Keratinocyte (primary cell): ENCODE results near the gene CCL17. TPM values are rescaled to one million over a fixed set of nuclear protein-coding genes. Genes with fewer than 3 reads are reported as not detected.

Source experiments
- DNase-seq: peaks from one replicate; pipeline ENCODE4 v3.0.0-alpha.2; 2011; ENCODE audit warnings: low read depth, missing footprints, low spot score
- FAIRE-seq: peaks from 2 replicates; lab custom pipeline; 2011; peaks lifted over from hg19 to GRCh38; lab: Jason Lieb, UNC
- H2AFZ ChIP-seq: 2 replicates; pipeline ENCODE4 v1.6.0; 2012; ENCODE audit warnings: low read length, control low read depth, inconsistent platforms; ENCODE audit not compliant: control insufficient read depth
- H3K27ac ChIP-seq: 2 replicates; pipeline ENCODE4 v1.5.1; 2011; ENCODE audit warnings: low read length; ENCODE audit not compliant: control insufficient read depth, insufficient read depth
- H3K27me3 ChIP-seq: 3 replicates; pipeline ENCODE4 v1.6.0; 2011; ENCODE audit warnings: low read length; ENCODE audit not compliant: control insufficient read depth, insufficient read depth; ENCODE audit errors: extremely low read depth
- H3K36me3 ChIP-seq, 2 experiments: 2 replicates in 1 of 2; 3 replicates in 1 of 2; pipeline ENCODE4 v1.5.1; 2011; ENCODE audit warnings: low read length in 2 of 2, mild to moderate bottlenecking in 1 of 2; ENCODE audit not compliant: control insufficient read depth in 2 of 2, insufficient read depth in 2 of 2; ENCODE audit errors: extremely low read depth in 1 of 2
- H3K4me1 ChIP-seq: 3 replicates; pipeline ENCODE4 v1.5.1; 2011; ENCODE audit warnings: low read length; ENCODE audit not compliant: control insufficient read depth, insufficient read depth; ENCODE audit errors: extremely low read depth
- H3K4me2 ChIP-seq: 3 replicates; pipeline ENCODE4 v1.6.0; 2011; ENCODE audit warnings: low read depth, low read length; ENCODE audit not compliant: control insufficient read depth, insufficient read depth; ENCODE audit errors: extremely low read depth
- H3K4me3 ChIP-seq, 3 experiments: fragments of 200-600 bp in 1 of 3; sonication (generic) in 1 of 3; 2 replicates in 2 of 3; 3 replicates in 1 of 3; pipeline ENCODE4 v1.5.1; 2011 to 2016; ENCODE audit warnings: low read length in 3 of 3, mild to moderate bottlenecking in 3 of 3, control low read depth in 2 of 3, inconsistent platforms in 1 of 3, low read depth in 1 of 3, mixed read lengths in 1 of 3, mixed run types in 1 of 3, moderate library complexity in 1 of 3; ENCODE audit not compliant: control insufficient read depth in 2 of 3, insufficient read depth in 2 of 3; ENCODE audit errors: extremely low read depth in 1 of 3
- H3K79me2 ChIP-seq: 2 replicates; pipeline ENCODE4 v1.6.0; 2012; ENCODE audit warnings: low read length; ENCODE audit not compliant: control insufficient read depth, insufficient read depth
- H3K9ac ChIP-seq: 3 replicates; pipeline ENCODE4 v1.6.0; 2011; ENCODE audit warnings: low read length; ENCODE audit not compliant: control insufficient read depth, insufficient read depth; ENCODE audit errors: extremely low read depth
- H3K9me1 ChIP-seq: 3 replicates; pipeline ENCODE4 v1.6.0; 2011; ENCODE audit warnings: low read length; ENCODE audit not compliant: control insufficient read depth, insufficient read depth; ENCODE audit errors: extremely low read depth
- H3K9me3 ChIP-seq: 2 replicates; pipeline ENCODE4 v1.5.1; 2012; ENCODE audit warnings: low read depth, low read length; ENCODE audit not compliant: control insufficient read depth
- H4K20me1 ChIP-seq: 3 replicates; pipeline ENCODE4 v1.6.0; 2011; ENCODE audit warnings: low read length; ENCODE audit not compliant: control insufficient read depth, insufficient read depth; ENCODE audit errors: extremely low read depth
- CTCF ChIP-seq, 3 experiments: IDR thresholded peaks in 1 of 3; conservative IDR thresholded peaks in 1 of 3; optimal IDR thresholded peaks in 1 of 3; 2 replicates in 2 of 3; 3 replicates in 1 of 3; pipeline versions ENCODE3 to v1.5.1; 2011; ENCODE audit warnings: low read length in 3 of 3, mild to moderate bottlenecking in 3 of 3, moderate library complexity in 2 of 3, control low read depth in 1 of 3, inconsistent platforms in 1 of 3; ENCODE audit not compliant: insufficient read depth in 2 of 3; ENCODE audit errors: extremely low read depth in 1 of 3
- EZH2 ChIP-seq: IDR thresholded peaks from one replicate; pipeline ENCODE4 v1.6.1; 2012; ENCODE audit warnings: inconsistent platforms, mild to moderate bottlenecking, low read length, moderate library complexity
- dilution Hi-C: fragments of 300-500 bp; cut with MboI; formaldehyde crosslinking; loops from one replicate; pipeline ENCODE4 v1.7.0; 2020; ENCODE audit warnings: low sequenced_read_pairs; ENCODE audit not compliant: extremely low pct_ligation_motif_present
- polyA plus RNA-seq, 5 experiments: library from polyadenylated mRNA; depleted of rRNA in 3 of 5; stranded (reverse) in 3 of 5; stranded (forward) in 1 of 5; unstranded in 1 of 5; fragments of >200 nt; gene quantifications; 1 replicate in 1 of 5; 2 replicates in 3 of 5; 3 replicates in 1 of 5; pipeline versions ENCODE4 v1.2.1 to v1.2.3, GENCODE V29; 2011 to 2012; ENCODE audit warnings: missing spikeins in 2 of 5, low read depth in 1 of 5, low replicate concordance in 1 of 5

Gene CCL17
- polyA plus RNA-seq, 1 donor (not counting 4 experiments of a cell fraction or from before 2014, with no cell fraction given) = not detected

GRCh38 chr16:57426356-57426755 lies 21.8 kb downstream of the CCL17 start:
- Histone ChIP-seq H3K9me1 (no peaks in the 10 kb centered on the region), H4K20me1 (no peaks in the 10 kb centered on the region), H3K36me3 (peaks cover 22 to 29% of the 10 kb centered on the region in 2 experiments), H3K27ac (no peak overlapping the region), H3K27me3 (no peaks in the 10 kb centered on the region), H3K79me2 (no peaks in the 10 kb centered on the region), H3K4me1 (peaks cover 4% of the 10 kb centered on the region), H2AFZ (no peak overlapping the region), H3K9ac (no peak overlapping the region), H3K9me3 (no peaks in the 10 kb centered on the region), H3K4me3 (no peak overlapping the region), H3K4me2 (no peak overlapping the region)
- dilution Hi-C loops = no loop called here
- no peak for TF ChIP-seq CTCF (optimal IDR thresholded peaks at IDR 0.05 in 1 of 3, IDR thresholded peaks at IDR 0.05 in 1 of 3, conservative IDR thresholded peaks at IDR 0.05 in 1 of 3; ENCODE audit: extremely low read depth in 1 of 3, insufficient read depth in 2 of 3, low read length in 3 of 3)
- no peak for TF ChIP-seq EZH2
- FAIRE-seq = no peak
- DNase-seq = no peak

- no peak overlapping the region for H2AFZ ChIP-seq
- H3K4me3 ChIP-seq = no peak overlapping the region
- no peak overlapping the region for H3K27ac ChIP-seq
- H3K4me2 ChIP-seq = no peak overlapping the region
- no peak for FAIRE-seq
- TF ChIP-seq CTCF (optimal IDR thresholded peaks at IDR 0.05 in 1 of 3, IDR thresholded peaks at IDR 0.05 in 1 of 3, conservative IDR thresholded peaks at IDR 0.05 in 1 of 3; ENCODE audit: extremely low read depth in 1 of 3, insufficient read depth in 2 of 3, low read length in 3 of 3) (no peak), EZH2 (no peak)
- dilution Hi-C loops = no loop called here
- no peaks in the 10 kb centered on the region for H3K9me3 ChIP-seq
- H3K79me2 ChIP-seq = no peaks in the 10 kb centered on the region
- H3K9me1 ChIP-seq = no peaks in the 10 kb centered on the region
- H3K4me1 ChIP-seq = peaks cover under 1% of the 10 kb centered on the region
- no peaks in the 10 kb centered on the region for H3K27me3 ChIP-seq
- H4K20me1 ChIP-seq = no peaks in the 10 kb centered on the region
- H3K36me3 ChIP-seq = peaks cover 26 to 32% of the 10 kb centered on the region in 2 experiments
- H3K9ac ChIP-seq = no peak overlapping the region
- DNase-seq = no peak
These were observed 22.7 kb downstream of the CCL17 start for GRCh38 chr16:57427307-57427706.
